Keratinocyte (primary cell): ENCODE measurements around the gene CREBL2. TPM values are rescaled to one million over a fixed set of nuclear protein-coding genes. Genes with fewer than 3 reads are reported as not detected.

Experiments used
- DNase-seq: peaks from one replicate; pipeline ENCODE4 v3.0.0-alpha.2; 2011; ENCODE audit warnings: low read depth, missing footprints, low spot score
- FAIRE-seq: peaks from 2 replicates; lab custom pipeline; 2011; peaks lifted over from hg19 to GRCh38; lab: Jason Lieb, UNC
- H2AFZ ChIP-seq: 2 replicates; pipeline ENCODE4 v1.6.0; 2012; ENCODE audit warnings: low read length, control low read depth, inconsistent platforms; ENCODE audit not compliant: control insufficient read depth
- H3K27ac ChIP-seq: 2 replicates; pipeline ENCODE4 v1.5.1; 2011; ENCODE audit warnings: low read length; ENCODE audit not compliant: control insufficient read depth, insufficient read depth
- H3K27me3 ChIP-seq: 3 replicates; pipeline ENCODE4 v1.6.0; 2011; ENCODE audit warnings: low read length; ENCODE audit not compliant: control insufficient read depth, insufficient read depth; ENCODE audit errors: extremely low read depth
- H3K36me3 ChIP-seq, 2 experiments: 2 replicates in 1 of 2; 3 replicates in 1 of 2; pipeline ENCODE4 v1.5.1; 2011; ENCODE audit warnings: low read length in 2 of 2, mild to moderate bottlenecking in 1 of 2; ENCODE audit not compliant: control insufficient read depth in 2 of 2, insufficient read depth in 2 of 2; ENCODE audit errors: extremely low read depth in 1 of 2
- H3K4me1 ChIP-seq: 3 replicates; pipeline ENCODE4 v1.5.1; 2011; ENCODE audit warnings: low read length; ENCODE audit not compliant: control insufficient read depth, insufficient read depth; ENCODE audit errors: extremely low read depth
- H3K4me2 ChIP-seq: 3 replicates; pipeline ENCODE4 v1.6.0; 2011; ENCODE audit warnings: low read depth, low read length; ENCODE audit not compliant: control insufficient read depth, insufficient read depth; ENCODE audit errors: extremely low read depth
- H3K4me3 ChIP-seq, 3 experiments: fragments of 200-600 bp in 1 of 3; sonication (generic) in 1 of 3; 2 replicates in 2 of 3; 3 replicates in 1 of 3; pipeline ENCODE4 v1.5.1; 2011 to 2016; ENCODE audit warnings: low read length in 3 of 3, mild to moderate bottlenecking in 3 of 3, control low read depth in 2 of 3, inconsistent platforms in 1 of 3, low read depth in 1 of 3, mixed read lengths in 1 of 3, mixed run types in 1 of 3, moderate library complexity in 1 of 3; ENCODE audit not compliant: control insufficient read depth in 2 of 3, insufficient read depth in 2 of 3; ENCODE audit errors: extremely low read depth in 1 of 3
- H3K79me2 ChIP-seq: 2 replicates; pipeline ENCODE4 v1.6.0; 2012; ENCODE audit warnings: low read length; ENCODE audit not compliant: control insufficient read depth, insufficient read depth
- H3K9ac ChIP-seq: 3 replicates; pipeline ENCODE4 v1.6.0; 2011; ENCODE audit warnings: low read length; ENCODE audit not compliant: control insufficient read depth, insufficient read depth; ENCODE audit errors: extremely low read depth
- H3K9me1 ChIP-seq: 3 replicates; pipeline ENCODE4 v1.6.0; 2011; ENCODE audit warnings: low read length; ENCODE audit not compliant: control insufficient read depth, insufficient read depth; ENCODE audit errors: extremely low read depth
- H3K9me3 ChIP-seq: 2 replicates; pipeline ENCODE4 v1.5.1; 2012; ENCODE audit warnings: low read depth, low read length; ENCODE audit not compliant: control insufficient read depth
- H4K20me1 ChIP-seq: 3 replicates; pipeline ENCODE4 v1.6.0; 2011; ENCODE audit warnings: low read length; ENCODE audit not compliant: control insufficient read depth, insufficient read depth; ENCODE audit errors: extremely low read depth
- CTCF ChIP-seq, 3 experiments: IDR thresholded peaks in 1 of 3; conservative IDR thresholded peaks in 1 of 3; optimal IDR thresholded peaks in 1 of 3; 2 replicates in 2 of 3; 3 replicates in 1 of 3; pipeline versions ENCODE3 to v1.5.1; 2011; ENCODE audit warnings: low read length in 3 of 3, mild to moderate bottlenecking in 3 of 3, moderate library complexity in 2 of 3, control low read depth in 1 of 3, inconsistent platforms in 1 of 3; ENCODE audit not compliant: insufficient read depth in 2 of 3; ENCODE audit errors: extremely low read depth in 1 of 3
- EZH2 ChIP-seq: IDR thresholded peaks from one replicate; pipeline ENCODE4 v1.6.1; 2012; ENCODE audit warnings: inconsistent platforms, mild to moderate bottlenecking, low read length, moderate library complexity
- dilution Hi-C: fragments of 300-500 bp; cut with MboI; formaldehyde crosslinking; loops from one replicate; pipeline ENCODE4 v1.7.0; 2020; ENCODE audit warnings: low sequenced_read_pairs; ENCODE audit not compliant: extremely low pct_ligation_motif_present
- polyA plus RNA-seq, 5 experiments: library from polyadenylated mRNA; depleted of rRNA in 3 of 5; stranded (reverse) in 3 of 5; stranded (forward) in 1 of 5; unstranded in 1 of 5; fragments of >200 nt; gene quantifications; 1 replicate in 1 of 5; 2 replicates in 3 of 5; 3 replicates in 1 of 5; pipeline versions ENCODE4 v1.2.1 to v1.2.3, GENCODE V29; 2011 to 2012; ENCODE audit warnings: missing spikeins in 2 of 5, low read depth in 1 of 5, low replicate concordance in 1 of 5

CREBL2 gene
- polyA plus RNA-seq, 1 donor (not counting 4 experiments of a cell fraction or from before 2014, with no cell fraction given) = 15.8 TPM

- Histone ChIP-seq H2AFZ (peak overlapping the region; percentile 67), H3K36me3 (no peaks in the 10 kb centered on the region), H3K27ac (peak overlapping the region; percentile 94), H3K4me1 (peaks cover 35% of the 10 kb centered on the region), H3K9me3 (no peaks in the 10 kb centered on the region), H3K79me2 (no peaks in the 10 kb centered on the region), H3K9me1 (no peaks in the 10 kb centered on the region), H3K27me3 (no peaks in the 10 kb centered on the region), H3K4me2 (peak overlapping the region; percentile 83), H4K20me1 (no peaks in the 10 kb centered on the region), H3K9ac (peak overlapping the region; percentile 65), H3K4me3 (peak overlapping the region in 2 of 3 experiments; percentile 25 to 42)
- FAIRE-seq = peak; percentile 75
- DNase-seq = no peak
- dilution Hi-C loops = no loop called here
- TF ChIP-seq CTCF (optimal IDR thresholded peaks at IDR 0.05 in 1 of 3, IDR thresholded peaks at IDR 0.05 in 1 of 3, conservative IDR thresholded peaks at IDR 0.05 in 1 of 3; ENCODE audit: extremely low read depth in 1 of 3, insufficient read depth in 2 of 3, low read length in 3 of 3) (no peak), EZH2 (no peak)
Observed at GRCh38 chr12:12606781-12607589, 4.7 kb upstream of the CREBL2 start.

- Histone ChIP-seq H4K20me1 (no peaks in the 10 kb centered on the region), H3K27me3 (no peaks in the 10 kb centered on the region), H2AFZ (no peak overlapping the region), H3K9me3 (no peaks in the 10 kb centered on the region), H3K9me1 (no peaks in the 10 kb centered on the region), H3K4me1 (peaks cover 46% of the 10 kb centered on the region), H3K27ac (peak overlapping the region; percentile 94), H3K4me2 (no peak overlapping the region), H3K4me3 (no peak overlapping the region), H3K36me3 (no peaks in the 10 kb centered on the region), H3K9ac (no peak overlapping the region), H3K79me2 (peaks cover 2% of the 10 kb centered on the region)
- FAIRE-seq (no peak), DNase-seq (no peak)
- dilution Hi-C loops = no loop called here
- TF ChIP-seq CTCF (optimal IDR thresholded peaks at IDR 0.05 in 1 of 3, IDR thresholded peaks at IDR 0.05 in 1 of 3, conservative IDR thresholded peaks at IDR 0.05 in 1 of 3; ENCODE audit: extremely low read depth in 1 of 3, insufficient read depth in 2 of 3, low read length in 3 of 3) (peak; percentile 37 to 59 (median 40)), EZH2 (no peak)
Observed at GRCh38 chr12:12608557-12608957, 3.1 kb upstream of the CREBL2 start.
